HG02870 (cell line): Measurements from ENCODE around the gene ASB1.

Experiments
- ATAC-seq: cut with Tn5 transposase; IDR thresholded peaks from one replicate; pipeline ENCODE4 v1.9.1; 2021; ENCODE audit warnings: mild to moderate bottlenecking, moderate library complexity; ENCODE audit not compliant: unreplicated experiment

Gene ASB1

DNA sequence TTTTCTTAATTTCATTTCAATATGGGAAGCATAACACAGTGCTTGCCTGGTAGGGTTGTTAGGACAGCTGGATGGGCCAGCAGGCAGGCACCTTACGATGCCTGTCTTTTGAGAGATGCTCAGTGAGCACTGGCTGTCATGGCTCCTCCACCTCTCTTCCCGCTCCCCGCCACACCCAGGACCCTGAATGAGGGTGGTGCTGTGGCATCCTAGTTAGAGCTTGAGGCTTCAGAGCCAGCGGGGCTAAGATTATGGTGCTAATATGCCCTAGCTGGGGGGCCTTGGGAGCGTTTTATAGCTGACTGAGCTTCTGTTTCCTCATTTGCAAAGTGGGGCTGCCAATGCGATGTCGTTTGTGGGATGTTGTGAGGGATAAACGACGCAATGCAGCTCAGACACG, 37.7 kb downstream of the ASB1 start:
- no peak for ATAC-seq

GRCh38 chr2:238465487-238466242, 38.9 kb downstream of the ASB1 start:
- no peak for ATAC-seq

DNA sequence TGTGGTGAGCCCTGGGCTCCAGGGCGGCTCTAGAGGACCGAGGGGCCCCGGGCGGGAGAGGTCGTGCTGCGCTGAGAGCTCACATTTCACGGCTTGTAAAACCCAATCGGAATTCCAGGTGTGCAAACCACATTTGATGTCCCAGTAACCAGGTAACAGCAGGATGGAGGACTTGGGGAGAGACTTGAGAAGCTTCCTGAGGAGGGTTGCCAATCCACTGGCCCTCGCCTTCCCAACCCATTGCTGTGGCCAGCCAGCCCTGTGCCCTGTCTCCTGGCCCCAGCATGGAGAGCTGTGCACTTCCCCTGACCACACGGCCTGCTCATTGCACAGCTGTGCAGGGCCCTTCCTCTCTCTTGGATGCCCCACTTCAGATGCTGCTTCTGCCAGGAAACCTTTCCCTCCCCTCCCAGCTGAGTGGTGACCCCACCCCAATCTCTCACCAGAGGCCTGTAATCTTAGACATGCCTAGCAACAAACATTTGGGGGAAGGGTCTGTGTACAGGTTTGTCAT, 39.6 kb downstream of the ASB1 start:
- no peak for ATAC-seq

GRCh38 chr2:238467062-238467461, 40.3 kb downstream of the ASB1 start:
- ATAC-seq: no peak

- no peak for ATAC-seq
Observed at GRCh38 chr2:238467792-238468191, 41.1 kb downstream of the ASB1 start.

DNA sequence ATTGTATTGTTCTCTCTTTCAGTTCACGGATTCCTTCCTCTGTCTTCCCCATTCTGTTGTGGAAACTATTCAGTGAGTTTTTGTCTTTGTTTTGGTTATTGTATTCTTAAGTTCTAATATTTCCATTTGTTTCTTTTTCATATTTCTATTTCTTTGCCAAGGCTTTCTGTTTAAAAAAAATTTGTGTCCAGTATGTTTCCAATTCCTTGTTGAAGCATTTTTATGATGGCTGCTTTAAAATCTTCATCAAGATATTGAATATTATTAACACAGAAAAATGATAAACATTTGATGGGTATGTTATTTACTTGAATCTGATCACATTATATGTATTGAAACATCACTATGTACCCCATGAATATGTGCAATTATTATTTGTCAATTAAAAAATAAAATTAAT, 42.4 kb downstream of the ASB1 start:
- ATAC-seq: no peak

- ATAC-seq: no peak
Observed at GRCh38 chr2:238473014-238473413, 46.3 kb downstream of the ASB1 start.

DNA sequence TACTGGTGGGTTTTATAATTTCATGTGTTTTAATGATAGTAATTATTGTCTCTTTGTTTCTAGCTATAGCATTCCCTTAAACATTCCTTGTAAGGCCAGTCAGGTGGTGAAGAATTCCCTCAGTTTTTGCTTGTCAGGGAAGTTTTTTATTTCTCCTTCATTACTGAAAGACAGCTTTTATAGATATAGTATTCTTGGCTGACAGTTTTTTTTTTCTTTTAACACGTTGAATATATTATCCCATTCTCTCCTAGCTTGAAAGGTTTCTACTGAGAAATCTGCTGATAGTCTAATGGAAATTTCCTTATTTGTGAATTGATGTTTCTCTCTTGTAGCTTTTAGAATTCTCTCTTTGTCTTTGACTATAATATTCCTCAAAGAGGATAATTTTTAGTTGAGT, 46.8 kb downstream of the ASB1 start:
- no peak for ATAC-seq

DNA sequence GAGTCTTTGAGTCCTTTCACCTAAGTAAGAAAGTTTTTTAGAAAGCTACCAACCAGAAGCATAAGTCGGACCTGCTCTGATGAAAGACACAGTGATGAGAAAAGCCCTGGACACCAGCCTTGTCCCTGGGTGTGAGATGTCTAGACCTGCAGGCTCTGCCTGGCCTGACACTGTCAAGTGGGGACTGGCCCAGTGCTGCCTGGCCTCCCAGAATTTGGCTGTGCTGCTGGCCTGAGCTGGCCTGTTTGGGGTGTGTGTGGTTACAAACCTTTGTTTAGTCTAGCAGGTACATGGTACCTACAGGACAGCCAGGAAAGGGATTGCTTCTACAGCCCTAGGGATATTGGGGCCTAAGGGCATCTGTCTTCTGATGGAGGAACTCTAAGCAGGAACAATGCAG, 48.3 kb downstream of the ASB1 start:
- ATAC-seq: no peak

- no peak for ATAC-seq
Observed at GRCh38 chr2:238475566-238475965, 48.8 kb downstream of the ASB1 start.

GRCh38 chr2:238476258-238476657, 49.5 kb downstream of the ASB1 start:
- ATAC-seq: no peak

DNA sequence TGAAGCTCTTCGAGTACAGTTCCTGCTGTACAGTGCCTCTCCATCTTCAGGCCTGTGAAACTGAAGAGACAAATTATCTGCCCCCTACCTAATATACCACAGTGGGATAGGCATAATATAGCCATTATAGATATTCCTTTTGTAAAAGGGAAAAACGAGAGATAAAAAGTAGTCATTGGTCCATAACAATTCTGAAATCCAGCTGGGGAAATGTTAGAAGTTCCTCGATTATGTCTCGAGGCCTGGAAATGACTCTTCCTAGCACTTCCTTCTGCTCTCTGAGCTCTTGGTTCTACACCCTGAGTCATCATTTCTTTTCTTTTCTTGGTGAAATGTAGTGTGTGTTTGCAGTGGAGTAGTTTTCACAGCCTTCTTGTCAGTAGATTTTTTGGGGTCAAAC, 51.5 kb downstream of the ASB1 start:
- no peak for ATAC-seq

DNA sequence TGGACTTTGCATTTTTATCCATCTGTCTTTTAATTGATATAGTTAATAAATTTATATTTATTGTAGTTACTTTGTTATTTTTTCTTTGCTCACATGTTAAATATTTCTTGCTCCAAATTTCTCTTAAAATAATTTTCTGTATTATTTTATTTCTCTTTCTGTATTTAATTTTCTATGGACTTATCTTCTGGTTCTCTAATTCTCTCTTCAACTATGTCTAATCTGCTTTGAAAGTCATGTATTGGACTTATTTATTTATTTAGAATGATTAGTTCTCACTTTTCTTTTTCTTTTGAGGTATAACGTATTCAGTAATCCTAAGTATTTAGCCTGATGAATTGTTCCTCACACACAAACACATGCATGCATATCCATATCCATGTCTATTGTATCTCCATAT, 53.1 kb downstream of the ASB1 start:
- ATAC-seq: no peak

DNA sequence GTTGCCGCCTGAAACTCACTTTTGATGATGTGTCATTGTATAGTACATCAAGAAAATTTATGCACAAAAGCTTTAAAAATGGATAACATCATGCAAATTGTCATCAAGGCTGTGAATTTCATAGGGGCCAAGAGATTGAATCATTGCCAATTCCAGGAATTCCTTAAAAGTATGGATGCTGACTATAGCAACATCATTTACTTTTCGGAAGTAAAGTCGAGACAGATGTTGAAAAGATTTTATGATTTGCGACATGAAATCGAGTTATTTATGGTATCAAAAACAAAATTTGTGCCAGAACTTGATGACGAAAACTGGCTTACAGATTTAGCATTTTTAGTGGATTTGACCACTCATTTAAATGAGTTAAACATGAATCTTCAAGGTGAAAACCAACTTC, 56.3 kb downstream of the ASB1 start:
- no peak for ATAC-seq

DNA sequence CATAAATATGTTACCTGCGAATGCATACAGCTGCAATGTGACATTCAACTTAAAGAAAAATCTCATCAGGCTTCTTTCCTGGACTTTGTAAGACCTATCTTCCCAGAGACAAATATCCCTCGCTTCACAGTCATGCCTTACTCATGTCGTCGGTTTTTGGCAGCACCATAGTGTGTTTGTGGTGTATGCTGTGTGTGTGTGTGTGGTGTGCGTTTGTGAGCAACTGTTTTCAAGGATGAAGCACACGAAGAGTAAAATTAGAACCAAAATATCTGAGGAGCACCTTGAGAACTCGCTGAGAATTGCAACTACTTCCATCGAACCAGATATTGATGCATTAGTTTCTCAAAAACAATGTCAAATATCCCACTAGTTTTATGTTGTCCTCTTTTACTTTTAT, 56.9 kb downstream of the ASB1 start:
- no peak for ATAC-seq

GRCh38 chr2:238484522-238485452, 58.1 kb downstream of the ASB1 start:
- no peak for ATAC-seq

- no peak for ATAC-seq
Observed at GRCh38 chr2:238486123-238486848, 59.6 kb downstream of the ASB1 start.

- no peak for ATAC-seq
Observed at GRCh38 chr2:238487134-238487533, 60.4 kb downstream of the ASB1 start.

DNA sequence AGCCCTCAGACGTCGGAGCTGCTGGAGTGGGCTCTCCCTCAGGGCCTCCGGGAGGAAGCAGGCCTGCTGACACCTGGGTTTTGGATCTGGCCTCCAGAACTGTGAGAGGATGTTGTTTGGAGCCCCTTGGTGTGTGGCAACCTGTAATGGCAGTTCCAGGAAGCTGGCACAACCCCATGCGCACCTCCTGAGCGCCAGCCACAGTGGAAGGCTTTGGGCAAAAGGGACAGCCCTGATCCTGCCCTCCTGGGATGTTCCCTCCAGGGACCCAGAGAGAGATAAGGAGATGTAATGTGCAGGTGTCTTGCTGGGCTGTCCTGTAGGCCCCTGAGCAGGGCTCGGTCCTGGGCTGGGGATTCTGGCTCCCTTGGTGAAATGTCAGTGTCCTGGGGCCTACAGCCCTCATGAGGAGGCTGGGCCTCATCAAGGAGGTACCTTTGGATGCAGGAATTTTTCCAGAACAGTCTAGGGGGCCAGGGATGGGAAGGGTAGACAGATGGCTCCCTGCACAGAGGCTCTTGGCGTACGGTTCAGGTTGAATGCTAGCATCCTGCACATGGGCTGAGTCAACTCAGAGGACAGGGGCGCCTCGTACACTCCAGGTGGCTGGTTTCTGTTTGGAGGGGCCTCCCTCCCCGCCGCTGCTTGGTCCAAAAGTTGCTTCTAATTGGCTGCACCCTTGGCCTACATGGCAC, 61.1 kb downstream of the ASB1 start:
- ATAC-seq: no peak

GRCh38 chr2:238488347-238488826, 61.7 kb downstream of the ASB1 start:
- ATAC-seq: no peak

- no peak for ATAC-seq
Observed at GRCh38 chr2:238489431-238489830, 62.7 kb downstream of the ASB1 start.
